ENCODE results near the gene AURKAIP1.
A peak's percentile ranks its signal among the peaks of the same experiment; 100 is the strongest.

AURKAIP1 gene

GRCh38 chr1:1365875-1366698 lies 8.9 kb downstream of the AURKAIP1 start:
- no peak for DNase-seq
- H3K9me3 Mint-ChIP-seq, result no peaks in the 10 kb centered on the region
- peaks cover 12% of the 10 kb centered on the region for H3K4me1 Mint-ChIP-seq
- TF ChIP-seq CTCF (IDR thresholded peaks at IDR 0.05), result no peak
- peaks cover 4% of the 10 kb centered on the region for H3K27me3 Mint-ChIP-seq (ENCODE audit: low read depth, poor library complexity)
- H3K4me3 Mint-ChIP-seq, result no peak overlapping the region
- no peak overlapping the region for H3K27ac Mint-ChIP-seq
- no peaks in the 10 kb centered on the region for H3K36me3 Mint-ChIP-seq (ENCODE audit: low read depth)

- Mint-ChIP-seq H3K27me3 (ENCODE audit: low read depth, poor library complexity) (peaks cover 6% of the 10 kb centered on the region), H3K36me3 (ENCODE audit: low read depth) (no peaks in the 10 kb centered on the region), H3K27ac (no peak overlapping the region), H3K4me3 (no peak overlapping the region), H3K9me3 (no peaks in the 10 kb centered on the region), H3K4me1 (peaks cover 28% of the 10 kb centered on the region)
- no peak for DNase-seq
- TF ChIP-seq CTCF (IDR thresholded peaks at IDR 0.05), result no peak
Measured at GRCh38 chr1:1364266-1364665, 10.7 kb downstream of the AURKAIP1 start.

- Mint-ChIP-seq H3K4me1 (peaks cover 49% of the 10 kb centered on the region), H3K9me3 (no peaks in the 10 kb centered on the region), H3K27ac (peak overlapping the region; percentile 97), H3K4me3 (peak overlapping the region; percentile 5), H3K27me3 (ENCODE audit: low read depth, poor library complexity) (peaks cover 6% of the 10 kb centered on the region), H3K36me3 (ENCODE audit: low read depth) (no peaks in the 10 kb centered on the region)
- DNase-seq, result peak; percentile 52
- no peak for TF ChIP-seq CTCF (IDR thresholded peaks at IDR 0.05)
Measured at GRCh38 chr1:1361982-1362423, 13.0 kb downstream of the AURKAIP1 start.

GRCh38 chr1:1361233-1361981 lies 13.6 kb downstream of the AURKAIP1 start:
- TF ChIP-seq CTCF (IDR thresholded peaks at IDR 0.05), result no peak
- Mint-ChIP-seq H3K36me3 (ENCODE audit: low read depth) (no peaks in the 10 kb centered on the region), H3K27ac (peak overlapping the region; percentile 98), H3K27me3 (ENCODE audit: low read depth, poor library complexity) (peaks cover 6% of the 10 kb centered on the region), H3K9me3 (no peaks in the 10 kb centered on the region), H3K4me1 (peaks cover 50% of the 10 kb centered on the region), H3K4me3 (peak overlapping the region; percentile 48)
- no peak for DNase-seq

GRCh38 chr1:1360506-1361169 lies 14.4 kb downstream of the AURKAIP1 start:
- Mint-ChIP-seq H3K4me3 (peak overlapping the region; percentile 48), H3K27me3 (ENCODE audit: low read depth, poor library complexity) (peaks cover 6% of the 10 kb centered on the region), H3K4me1 (peaks cover 50% of the 10 kb centered on the region), H3K9me3 (no peaks in the 10 kb centered on the region), H3K27ac (peak overlapping the region; percentile 98), H3K36me3 (ENCODE audit: low read depth) (no peaks in the 10 kb centered on the region)
- DNase-seq, result peak; percentile 47
- TF ChIP-seq CTCF (IDR thresholded peaks at IDR 0.05), result no peak
